HepG2 (cell line): ENCODE measurements around the gene MRPL57. TPM values are rescaled to one million over a fixed set of nuclear protein-coding genes. Genes with fewer than 3 reads are reported as not detected.
A peak's percentile ranks its signal among the peaks of the same experiment; 100 is the strongest.

Experiments used
- CCDC6 ChIP-seq: sonication (generic); formaldehyde crosslinking; IDR thresholded peaks from 2 replicates; pipeline ENCODE4 v1.8.1; 2022; ENCODE audit warnings: mild to moderate bottlenecking, missing genetic modification reagents, moderate library complexity
- FIP1L1 ChIP-seq: fragments of 200-400 bp; formaldehyde crosslinking; IDR thresholded peaks from 2 replicates; pipeline ENCODE4 v1.6.1; 2018; ENCODE audit warnings: low read depth, mild to moderate bottlenecking, low read length, moderate library complexity, borderline replicate concordance; ENCODE audit not compliant: insufficient read depth
- FOSL1 ChIP-seq: sonication (generic); formaldehyde crosslinking; IDR thresholded peaks from 2 replicates; pipeline ENCODE4 v1.9.0; 2021; ENCODE audit warnings: missing genetic modification reagents, borderline replicate concordance
- IKZF1 ChIP-seq: fragments of 450-650 bp; IDR thresholded peaks from 2 replicates; pipeline ENCODE4 v1.7.1; 2016
- KAT7 ChIP-seq: IDR thresholded peaks from 2 replicates; pipeline ENCODE4 v1.6.1; 2018; ENCODE audit warnings: borderline replicate concordance, missing compliant biosample characterization
- KLF16 ChIP-seq, 2 experiments: sonication (generic) in 1 of 2; formaldehyde crosslinking in 1 of 2; IDR thresholded peaks; 2 replicates each; pipeline versions ENCODE4 v1.6.1 to v1.8.0; 2016 to 2023; ENCODE audit warnings: missing genetic modification reagents in 2 of 2, missing compliant biosample characterization in 1 of 2
- MAF1 ChIP-seq: sonication (generic); formaldehyde crosslinking; IDR thresholded peaks from 2 replicates; pipeline ENCODE4 v1.5.0; 2020; ENCODE audit warnings: missing genetic modification reagents, borderline replicate concordance
- MIXL1 ChIP-seq: IDR thresholded peaks from 2 replicates; pipeline ENCODE4 v1.6.1; 2016
- MXD4 ChIP-seq: IDR thresholded peaks from 2 replicates; pipeline ENCODE4 v1.6.1; 2016; ENCODE audit warnings: mild to moderate bottlenecking, missing biosample characterization, missing genetic modification reagents
- NFKB2 ChIP-seq: sonication (generic); formaldehyde crosslinking; IDR thresholded peaks from 2 replicates; pipeline ENCODE4 v1.4.0; 2020; ENCODE audit warnings: missing genetic modification reagents, borderline replicate concordance
- NFKBIZ ChIP-seq: IDR thresholded peaks from 2 replicates; pipeline ENCODE4 v1.6.1; 2018; ENCODE audit warnings: missing genetic modification reagents, missing compliant biosample characterization
- PAF1 ChIP-seq: IDR thresholded peaks from 2 replicates; pipeline ENCODE4 v1.6.1; 2016; ENCODE audit warnings: missing genetic modification reagents, missing compliant biosample characterization
- RARG ChIP-seq: sonication (generic); formaldehyde crosslinking; IDR thresholded peaks from 2 replicates; pipeline ENCODE4 v1.4.0; 2020; ENCODE audit warnings: low read depth, mild to moderate bottlenecking, missing genetic modification reagents
- REPIN1 ChIP-seq: sonication (generic); formaldehyde crosslinking; IDR thresholded peaks from 2 replicates; pipeline ENCODE4 v1.8.0; 2022; ENCODE audit warnings: missing genetic modification reagents, low read depth, mild to moderate bottlenecking, borderline replicate concordance
- SMAD9 ChIP-seq: sonication (generic); formaldehyde crosslinking; IDR thresholded peaks from 2 replicates; pipeline ENCODE4 v1.5.1; 2020; ENCODE audit warnings: mild to moderate bottlenecking, missing genetic modification reagents
- SP140L ChIP-seq: sonication (generic); formaldehyde crosslinking; IDR thresholded peaks from 2 replicates; pipeline ENCODE4 v1.4.0; 2020; ENCODE audit warnings: missing genetic modification reagents, borderline replicate concordance
- SRY ChIP-seq: sonication (generic); formaldehyde crosslinking; IDR thresholded peaks from 2 replicates; pipeline ENCODE4 v1.8.0; 2022; ENCODE audit warnings: mild to moderate bottlenecking, missing genetic modification reagents
- ZFY ChIP-seq: sonication (generic); formaldehyde crosslinking; IDR thresholded peaks from 2 replicates; pipeline ENCODE4 v1.4.0; 2020; ENCODE audit warnings: missing genetic modification reagents
- ZMYM2 ChIP-seq: sonication (generic); formaldehyde crosslinking; IDR thresholded peaks from 2 replicates; pipeline ENCODE4 v1.8.0; 2022; ENCODE audit warnings: mild to moderate bottlenecking, missing genetic modification reagents
- ZNF564 ChIP-seq: sonication (generic); formaldehyde crosslinking; IDR thresholded peaks from 2 replicates; pipeline ENCODE4 v1.8.1; 2023; ENCODE audit warnings: mild to moderate bottlenecking, missing genetic modification reagents
- ZNF780A ChIP-seq: sonication (generic); formaldehyde crosslinking; IDR thresholded peaks from 2 replicates; pipeline ENCODE4 v1.8.0; 2022; ENCODE audit warnings: mild to moderate bottlenecking, missing genetic modification reagents, moderate library complexity
- ZNF850 ChIP-seq: sonication (generic); formaldehyde crosslinking; conservative IDR thresholded peaks from 2 replicates; pipeline ENCODE4 v1.9.0; 2021; ENCODE audit warnings: mild to moderate bottlenecking, missing genetic modification reagents
- polyA plus RNA-seq, 8 experiments: library from polyadenylated mRNA; depleted of rRNA in 3 of 8; stranded (reverse) in 7 of 8; unstranded in 1 of 8; fragments of >200 nt; fragmentation: Illumina TruSeq in 4 of 8; extraction: Trizol in 4 of 8; gene quantifications; 2 replicates each; pipeline versions ENCODE4 v1.2.1 to v1.2.3, GENCODE V29; 2011 to 2016; ENCODE audit warnings: low read depth in 4 of 8, missing spikeins in 1 of 8, mixed read lengths in 1 of 8; ENCODE audit not compliant: insufficient read depth in 1 of 8
- total RNA-seq, 5 experiments: library from RNA; depleted of rRNA; stranded (reverse); fragments of >200 nt; fragmentation: Illumina TruSeq; extraction: Trizol; gene quantifications; 2 replicates each; pipeline ENCODE4 v1.2.3, GENCODE V29; 2016; ENCODE audit warnings: low read depth in 1 of 5
- TF ChIP-seq, protein P1 (sequence below): sonication (generic); formaldehyde crosslinking; conservative IDR thresholded peaks from 2 replicates; pipeline ENCODE4 v1.8.0; 2022; ENCODE audit warnings: missing genetic modification reagents
- TF ChIP-seq, protein P2 (sequence below): sonication (generic); formaldehyde crosslinking; IDR thresholded peaks from 2 replicates; pipeline ENCODE4 v1.9.0; 2022; ENCODE audit warnings: missing genetic modification reagents, mild to moderate bottlenecking, borderline replicate concordance
- TF ChIP-seq, protein P3 (sequence below): sonication (generic); formaldehyde crosslinking; IDR thresholded peaks from 2 replicates; pipeline ENCODE4 v1.8.0; 2022; ENCODE audit warnings: mild to moderate bottlenecking, missing genetic modification reagents
- TF ChIP-seq, protein P4 (sequence below): IDR thresholded peaks from 2 replicates; pipeline ENCODE4 v1.6.1; 2016; ENCODE audit warnings: low read depth, borderline replicate concordance

Gene MRPL57
- total and polyA plus RNA-seq, 2 of the 13 experiments (the other 11 are each of a cell fraction or from before 2014, with no cell fraction given) = 19.5 to 35.2 TPM

GRCh38 chr13:21176215-21176981, at the start of gene MRPL57, which contains the start of gene SKA3 (continued):
- TF ChIP-seq ZFY = peak; percentile 89
- TF ChIP-seq, protein P1, sequence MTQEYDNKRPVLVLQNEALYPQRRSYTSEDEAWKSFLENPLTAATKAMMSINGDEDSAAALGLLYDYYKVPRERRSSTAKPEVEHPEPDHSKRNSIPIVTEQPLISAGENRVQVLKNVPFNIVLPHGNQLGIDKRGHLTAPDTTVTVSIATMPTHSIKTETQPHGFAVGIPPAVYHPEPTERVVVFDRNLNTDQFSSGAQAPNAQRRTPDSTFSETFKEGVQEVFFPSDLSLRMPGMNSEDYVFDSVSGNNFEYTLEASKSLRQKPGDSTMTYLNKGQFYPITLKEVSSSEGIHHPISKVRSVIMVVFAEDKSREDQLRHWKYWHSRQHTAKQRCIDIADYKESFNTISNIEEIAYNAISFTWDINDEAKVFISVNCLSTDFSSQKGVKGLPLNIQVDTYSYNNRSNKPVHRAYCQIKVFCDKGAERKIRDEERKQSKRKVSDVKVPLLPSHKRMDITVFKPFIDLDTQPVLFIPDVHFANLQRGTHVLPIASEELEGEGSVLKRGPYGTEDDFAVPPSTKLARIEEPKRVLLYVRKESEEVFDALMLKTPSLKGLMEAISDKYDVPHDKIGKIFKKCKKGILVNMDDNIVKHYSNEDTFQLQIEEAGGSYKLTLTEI (CRISPR knock-in tag) = no peak
- peak; percentile 47; the same call in 1 of the 2 replicates for TF ChIP-seq NFKBIZ (CRISPR knock-in tag)
- no peak for TF ChIP-seq IKZF1
- 0 out of 2 replicates have a peak, but pooled peaks have one; percentile 4 for TF ChIP-seq MIXL1 (CRISPR knock-in tag)
- TF ChIP-seq CCDC6 (CRISPR knock-in tag) = peak; percentile 98
- no peak for TF ChIP-seq MAF1 (CRISPR knock-in tag)
- no peak for TF ChIP-seq PAF1 (CRISPR knock-in tag)
- TF ChIP-seq, protein P2, sequence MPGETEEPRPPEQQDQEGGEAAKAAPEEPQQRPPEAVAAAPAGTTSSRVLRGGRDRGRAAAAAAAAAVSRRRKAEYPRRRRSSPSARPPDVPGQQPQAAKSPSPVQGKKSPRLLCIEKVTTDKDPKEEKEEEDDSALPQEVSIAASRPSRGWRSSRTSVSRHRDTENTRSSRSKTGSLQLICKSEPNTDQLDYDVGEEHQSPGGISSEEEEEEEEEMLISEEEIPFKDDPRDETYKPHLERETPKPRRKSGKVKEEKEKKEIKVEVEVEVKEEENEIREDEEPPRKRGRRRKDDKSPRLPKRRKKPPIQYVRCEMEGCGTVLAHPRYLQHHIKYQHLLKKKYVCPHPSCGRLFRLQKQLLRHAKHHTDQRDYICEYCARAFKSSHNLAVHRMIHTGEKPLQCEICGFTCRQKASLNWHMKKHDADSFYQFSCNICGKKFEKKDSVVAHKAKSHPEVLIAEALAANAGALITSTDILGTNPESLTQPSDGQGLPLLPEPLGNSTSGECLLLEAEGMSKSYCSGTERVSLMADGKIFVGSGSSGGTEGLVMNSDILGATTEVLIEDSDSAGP = peak; percentile 88
- 0 out of 2 replicates have a peak, but pooled peaks have one; percentile 45 for TF ChIP-seq SP140L (CRISPR knock-in tag)
- no peak for TF ChIP-seq SMAD9 (CRISPR knock-in tag)
- TF ChIP-seq SRY (CRISPR knock-in tag) = peak; percentile 77
- TF ChIP-seq FOSL1 (CRISPR knock-in tag) = 0 out of 2 replicates have a peak, but pooled peaks have one; percentile 12
- peak; percentile 38; the same call in 1 of the 2 replicates for TF ChIP-seq ZMYM2
- TF ChIP-seq, protein P3, sequence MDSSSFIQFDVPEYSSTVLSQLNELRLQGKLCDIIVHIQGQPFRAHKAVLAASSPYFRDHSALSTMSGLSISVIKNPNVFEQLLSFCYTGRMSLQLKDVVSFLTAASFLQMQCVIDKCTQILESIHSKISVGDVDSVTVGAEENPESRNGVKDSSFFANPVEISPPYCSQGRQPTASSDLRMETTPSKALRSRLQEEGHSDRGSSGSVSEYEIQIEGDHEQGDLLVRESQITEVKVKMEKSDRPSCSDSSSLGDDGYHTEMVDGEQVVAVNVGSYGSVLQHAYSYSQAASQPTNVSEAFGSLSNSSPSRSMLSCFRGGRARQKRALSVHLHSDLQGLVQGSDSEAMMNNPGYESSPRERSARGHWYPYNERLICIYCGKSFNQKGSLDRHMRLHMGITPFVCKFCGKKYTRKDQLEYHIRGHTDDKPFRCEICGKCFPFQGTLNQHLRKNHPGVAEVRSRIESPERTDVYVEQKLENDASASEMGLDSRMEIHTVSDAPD (CRISPR knock-in tag) = peak; percentile 15; the same call in 1 of the 2 replicates
- TF ChIP-seq ZNF564 (CRISPR knock-in tag) = peak; percentile 95
- TF ChIP-seq, protein P4, sequence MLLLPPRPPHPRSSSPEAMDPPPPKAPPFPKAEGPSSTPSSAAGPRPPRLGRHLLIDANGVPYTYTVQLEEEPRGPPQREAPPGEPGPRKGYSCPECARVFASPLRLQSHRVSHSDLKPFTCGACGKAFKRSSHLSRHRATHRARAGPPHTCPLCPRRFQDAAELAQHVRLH = peak; percentile 54; the same call in 1 of the 2 replicates
- peak; percentile 98 for TF ChIP-seq MXD4 (CRISPR knock-in tag)
- no peak for TF ChIP-seq FIP1L1
- TF ChIP-seq ZNF850 (CRISPR knock-in tag) = no peak
- peak; percentile 62 to 88; a peak in 3 of 4 replicates for TF ChIP-seq KLF16 (CRISPR knock-in tag; IDR thresholded peaks at IDR 0.05)
- peak; percentile 99 for TF ChIP-seq KAT7 (CRISPR knock-in tag)
- TF ChIP-seq ZNF780A (CRISPR knock-in tag) = peak; percentile 82
- peak; percentile 90 for TF ChIP-seq REPIN1 (CRISPR knock-in tag)
- no peak for TF ChIP-seq RARG (CRISPR knock-in tag)
- TF ChIP-seq NFKB2 = peak; percentile 51; the same call in 1 of the 2 replicates
